ENCODE data around the gene CDH4.

CDH4 gene

GRCh38 chr20:61697666-61698597 is 445.9 kb downstream of the CDH4 start:
- H3K27ac ChIP-seq (replicated peaks): no peak overlapping the region
- DNase-seq (ENCODE audit: low read depth in 1 of 2, low spot score in 1 of 2): no peak
- TF ChIP-seq CTCF (IDR thresholded peaks at IDR 0.05; ENCODE audit: insufficient read depth, low read length) (no peak), REST (IDR thresholded peaks at IDR 0.05; ENCODE audit: insufficient replicate concordance, low read depth) (no peak), GABPA (IDR thresholded peaks at IDR 0.05; ENCODE audit: low read depth) (no peak), SPI1 (IDR thresholded peaks at IDR 0.05; ENCODE audit: borderline replicate concordance, low read depth) (no peak), POLR2AphosphoS5 (IDR thresholded peaks at IDR 0.05; ENCODE audit: low read depth) (no peak)
- H3K4me3 ChIP-seq (replicated peaks; ENCODE audit: insufficient read depth, low read length): no peak overlapping the region
- H3K27me3 ChIP-seq (ENCODE audit: insufficient read depth, poor library complexity, severe bottlenecking): no peaks in the 10 kb centered on the region

GRCh38 chr20:61698598-61699494 is 446.8 kb downstream of the CDH4 start:
- no peaks in the 10 kb centered on the region for H3K27me3 ChIP-seq (ENCODE audit: insufficient read depth, poor library complexity, severe bottlenecking)

More at GRCh38 chr20:61698598-61699494, 446.8 kb downstream of the CDH4 start:
- TF ChIP-seq GABPA (IDR thresholded peaks at IDR 0.05; ENCODE audit: low read depth) (no peak), CTCF (IDR thresholded peaks at IDR 0.05; ENCODE audit: insufficient read depth, low read length) (no peak), REST (IDR thresholded peaks at IDR 0.05; ENCODE audit: insufficient replicate concordance, low read depth) (no peak), SPI1 (IDR thresholded peaks at IDR 0.05; ENCODE audit: borderline replicate concordance, low read depth) (no peak), POLR2AphosphoS5 (IDR thresholded peaks at IDR 0.05; ENCODE audit: low read depth) (no peak)
- H3K4me3 ChIP-seq (replicated peaks; ENCODE audit: insufficient read depth, low read length): no peak overlapping the region
- H3K27ac ChIP-seq (replicated peaks): no peak overlapping the region
- no peak for DNase-seq (ENCODE audit: low read depth in 1 of 2, low spot score in 1 of 2)
